Heart right ventricle (tissue), 16 donors: ENCODE results near the gene LRRC71. TPM values are rescaled to one million over a fixed set of nuclear protein-coding genes. Genes with fewer than 3 reads are reported as not detected.
A peak's percentile ranks its signal among the peaks of the same experiment; 100 is the strongest.

ENCODE experiments used
- ATAC-seq, 8 donors: fragments of 200-7000 bp; cut with Tn5 transposase; one replicate each; pipeline ENCODE4 v1.9.1; 2020; ENCODE audit warnings: mild to moderate bottlenecking in 8 of 8, moderate library complexity in 8 of 8, moderate number of reproducible peaks in 1 of 8
- DNase-seq, 2 donors: peaks; one replicate each; pipeline ENCODE4 v3.0.0-alpha.2; 2020
- H3K27ac ChIP-seq, 10 donors: fragments of 200-600 bp; sonication (generic) in 2 of 10; one replicate each; pipeline versions ENCODE4 v1.5.0 to v1.8.0; 2020 to 2022; ENCODE audit warnings: mild to moderate bottlenecking in 3 of 10
- H3K27me3 ChIP-seq, 7 donors: fragments of 200-600 bp; one replicate each; pipeline ENCODE4 v1.8.0; 2021 to 2022; ENCODE audit warnings: mild to moderate bottlenecking in 2 of 7
- H3K36me3 ChIP-seq, 9 donors: fragments of 200-600 bp; sonication (generic) in 1 of 9; one replicate each; pipeline versions ENCODE4 v1.5.0 to v1.8.0; 2020 to 2022; ENCODE audit warnings: mild to moderate bottlenecking in 2 of 9
- H3K4me1 ChIP-seq, 9 donors: fragments of 200-600 bp; sonication (generic) in 1 of 9; one replicate each; pipeline versions ENCODE4 v1.5.0 to v1.8.0; 2020 to 2022; ENCODE audit warnings: mild to moderate bottlenecking in 4 of 9
- H3K4me3 ChIP-seq, 10 donors: fragments of 200-600 bp; sonication (generic) in 2 of 10; one replicate each; pipeline versions ENCODE4 v1.5.0 to v1.8.0; 2020 to 2022; ENCODE audit warnings: mild to moderate bottlenecking in 7 of 10, moderate library complexity in 2 of 10
- H3K9me3 ChIP-seq, 11 donors: fragments of 200-600 bp in 10 of 11; sonication (generic) in 2 of 11; one replicate each; pipeline versions ENCODE4 v1.5.0 to v1.8.0; 2013 to 2022; ENCODE audit warnings: mild to moderate bottlenecking in 2 of 11, control low read depth in 1 of 11, moderate library complexity in 1 of 11
- CTCF ChIP-seq, 9 donors: fragments of 200-600 bp; sonication (generic) in 2 of 9; IDR thresholded peaks; one replicate each; pipeline versions ENCODE4 v1.5.0 to v1.8.0; 2021 to 2022; ENCODE audit warnings: antibody characterized with exemption in 9 of 9, mild to moderate bottlenecking in 5 of 9, moderate library complexity in 1 of 9
- WGBS, 2 donors: extraction: QIAGEN DNeasy Blood & Tissue Kit; methylation state at CpG; one replicate each; pipeline ENCODE4 v1.1.7; 2013; ENCODE audit warnings: inconsistent platforms in 1 of 2; 5-methylcytosine and 5-hydroxymethylcytosine counted together
- intact Hi-C, 10 donors: fragments of 100-400 bp; cut with DNase I; formaldehyde crosslinking; loops; one replicate each; pipeline versions ENCODE4 v1.11.1 to v1.14.2; 2022
- microRNA-seq, 2 donors: library from miRNA; unstranded; fragments of <30 nt; microRNA quantifications; one replicate each; pipeline ENCODE4 v1.2.0, GENCODE V29; 2021
- polyA plus RNA-seq, 2 donors: library from polyadenylated mRNA; stranded (reverse); fragments of 200-250 nt; gene quantifications; one replicate each; pipeline ENCODE4 v1.2.3, GENCODE V29; 2013
- total RNA-seq, 10 donors: library from RNA; stranded (reverse); fragmentation: NEBNext Ultra II Directional in 3 of 10; extraction: Animal tissue kit (Norgen Biotek cat#: 25700) in 3 of 10; gene quantifications; one replicate each; pipeline versions ENCODE4 v1.2.1 to v1.2.4, GENCODE V29; 2021 to 2023
- donor health status: Arrhythmogenic right ventricular cardiomyopathy.
- donor health status: ischemic (EF 13 %, LVEDD 7.1; RV severe dilation, severe dysfunction).
- donor health status: healthy with polysubstance abuse.
- donor health status: DM: no; HTN: yes; CAD: no.
- donor health status: DM: no; HTN: no; CAD: no.
- donor health status: ischemic (EF 25% LVEDD 6.9; RV normal size, moderate dysfunction).
- donor health status: ischemic (EF 25% LVEDD 5.7; RV mildly dilated, moderate dysfunction).
- donor health status: healthy.
- donor health status: DM: yes; HTN: yes; CAD: no.
- donor health status: Ischemic cardiomyopathy.
- donor health status: ischemic (EF 35%, LVEDD 5.7; RV mildly dilated, moderate dysfunction).
- donor health status: nonischemic (EF 11% LVEDD 7.7; RV severe dilation, severe dysfunction).
- donor health status: DM: yes; HTN: yes; CAD: no.
- donor health status: PGD.
- donor health status: ischemic (EF 29% LVEDD 5.4; RV normal size, mild dysfunction).
- donor health status: nonischemic (EF 23%, LVEDD 6.1; RV moderate dilation, normal function).

Gene LRRC71
- total and polyA plus RNA-seq, 12 donors: 0.06 to 0.51 (median 0.35) TPM; not detected in 7

GRCh38 chr1:156973417-156973816, 53.0 kb downstream of the LRRC71 start:
- H3K4me1 ChIP-seq: no peaks in the 10 kb centered on the region
- no peak for DNase-seq
- ATAC-seq: no peak
- no peak for TF ChIP-seq CTCF (IDR thresholded peaks at IDR 0.05)
- no peaks in the 10 kb centered on the region for H3K27me3 ChIP-seq
- no peak overlapping the region for H3K4me3 ChIP-seq
- peaks cover 0 to 100% (median 56%) of the 10 kb centered on the region in 9 donors for H3K36me3 ChIP-seq
- H3K27ac ChIP-seq: no peak overlapping the region
- intact Hi-C loops: loop anchor here in 1 of 10 donors (10.0 kb wide), 1 partner anchor 101 kb away; no protein-coding TSS in a partner anchor
- 92 to 100% methylated on average over 2 of the region's 2 CpGs for WGBS, 2 donors
- no peaks in the 10 kb centered on the region for H3K9me3 ChIP-seq

- no peak for TF ChIP-seq CTCF (IDR thresholded peaks at IDR 0.05)
- DNase-seq: no peak
- Histone ChIP-seq H3K27me3 (no peaks in the 10 kb centered on the region), H3K4me3 (no peak overlapping the region), H3K4me1 (peaks cover 0 to under 1% (median 0%) of the 10 kb centered on the region in 9 donors), H3K9me3 (no peaks in the 10 kb centered on the region), H3K27ac (no peak overlapping the region), H3K36me3 (peaks cover 0 to 100% (median 53%) of the 10 kb centered on the region in 9 donors)
- no peak for ATAC-seq
- 72 to 75% methylated on average over 2 of the region's 2 CpGs for WGBS, 2 donors
- intact Hi-C loops: loop anchor here in 1 of 10 donors (10.0 kb wide), 1 partner anchor 100 kb away; no protein-coding TSS in a partner anchor
Observed at GRCh38 chr1:156975084-156975483, 54.7 kb downstream of the LRRC71 start.

- H3K36me3 ChIP-seq: peaks cover 0 to 96% (median 34%) of the 10 kb centered on the region in 9 donors
Observed at GRCh38 chr1:156980551-156980950, 60.1 kb downstream of the LRRC71 start.

More at GRCh38 chr1:156980551-156980950, 60.1 kb downstream of the LRRC71 start:
- H3K27ac ChIP-seq: no peak overlapping the region
- TF ChIP-seq CTCF (IDR thresholded peaks at IDR 0.05): no peak
- H3K27me3 ChIP-seq: no peaks in the 10 kb centered on the region
- intact Hi-C loops: loop anchor here in 3 of 10 donors (5.0 to 10.0 kb wide), 2 partner anchors 92 to 94 kb away; no protein-coding TSS in a partner anchor
- peaks cover 0 to 13% (median 4%) of the 10 kb centered on the region in 9 donors for H3K4me1 ChIP-seq
- no peak for DNase-seq
- peak in 2 of 8 donors; percentile 55 to 61 for ATAC-seq
- no peak overlapping the region for H3K4me3 ChIP-seq
- no peaks in the 10 kb centered on the region for H3K9me3 ChIP-seq
- WGBS, 2 donors: 13 to 16% methylated on average over 4 of the region's 4 CpGs

Small RNAs within 50 kb of the gene (microRNA-seq; reads per million reads assigned to microRNA genes)
- gene MIR765: 0.60 to 1.0 reads per million in 2 donors

Other genes starting within 250 kb of the LRRC71 start
- gene NES, start 243.2 kb upstream of the LRRC71 start, total RNA-seq: 100 to 1,000 TPM in 9 of 10 donors, 10 to 100 TPM in 1; 84.6 to 389 (median 196) TPM
- 100 to 1,000 TPM in 1 of 2 donors, 10 to 100 TPM in 1; 46.8 to 116 TPM for gene NES, start 243.2 kb upstream of the LRRC71 start, polyA plus RNA-seq
- gene CRABP2, start 215.0 kb upstream of the LRRC71 start, total RNA-seq: 1 to 10 TPM in 4 of 10 donors, under 1 TPM in 5, not detected in 1; 0.25 to 2.7 (median 0.64) TPM
- 1 to 10 TPM; 1.5 to 1.8 TPM for gene CRABP2, start 215.0 kb upstream of the LRRC71 start, polyA plus RNA-seq
- 10 to 100 TPM; 12.8 to 18.8 (median 15.2) TPM for gene METTL25B, start 192.2 kb upstream of the LRRC71 start, total RNA-seq
- gene METTL25B, start 192.2 kb upstream of the LRRC71 start, polyA plus RNA-seq: 10 to 100 TPM; 17.0 to 45.2 TPM
- gene ISG20L2, start 191.9 kb upstream of the LRRC71 start, total RNA-seq: 10 to 100 TPM; 10.5 to 17.5 (median 15.2) TPM
- gene ISG20L2, start 191.9 kb upstream of the LRRC71 start, polyA plus RNA-seq: 10 to 100 TPM in 1 of 2 donors, 1 to 10 TPM in 1; 5.7 to 11.3 TPM
- 100 to 1,000 TPM in 2 of 10 donors, 10 to 100 TPM in 8; 70.3 to 105 (median 86.7) TPM for gene MRPL24, start 179.5 kb upstream of the LRRC71 start, total RNA-seq
- 100 to 1,000 TPM; 157 to 250 TPM for gene MRPL24, start 179.5 kb upstream of the LRRC71 start, polyA plus RNA-seq
- gene HDGF, start 169.0 kb upstream of the LRRC71 start, total RNA-seq: 100 to 1,000 TPM; 135 to 202 (median 148) TPM
- 100 to 1,000 TPM in 1 of 2 donors, 10 to 100 TPM in 1; 69.8 to 126 TPM for gene HDGF, start 169.0 kb upstream of the LRRC71 start, polyA plus RNA-seq
- gene PRCC, start 153.1 kb upstream of the LRRC71 start, total RNA-seq: 10 to 100 TPM; 32.1 to 56.9 (median 44.2) TPM
- 10 to 100 TPM; 40.6 to 53.4 TPM for gene PRCC, start 153.1 kb upstream of the LRRC71 start, polyA plus RNA-seq
- 1 to 10 TPM in 3 of 10 donors, under 1 TPM in 6, not detected in 1; 0.50 to 4.4 (median 0.80) TPM for gene SH2D2A, start 103.8 kb upstream of the LRRC71 start, total RNA-seq
- 1 to 10 TPM in 1 of 2 donors, under 1 TPM in 1; 0.96 to 1.0 TPM for gene SH2D2A, start 103.8 kb upstream of the LRRC71 start, polyA plus RNA-seq
- gene INSRR, start 61.5 kb upstream of the LRRC71 start, total RNA-seq: under 1 TPM; 0.04 to 0.20 (median 0.07) TPM
- gene INSRR, start 61.5 kb upstream of the LRRC71 start, polyA plus RNA-seq: under 1 TPM; 0.01 to 0.80 TPM
- 1 to 10 TPM in 4 of 10 donors, under 1 TPM in 6; 0.15 to 3.7 (median 0.69) TPM for gene NTRK1, start 59.8 kb upstream of the LRRC71 start, total RNA-seq
- 1 to 10 TPM in 1 of 2 donors, under 1 TPM in 1; 0.28 to 1.5 TPM for gene NTRK1, start 59.8 kb upstream of the LRRC71 start, polyA plus RNA-seq
- gene PEAR1, start 26.9 kb upstream of the LRRC71 start, total RNA-seq: 10 to 100 TPM in 2 of 10 donors, 1 to 10 TPM in 8; 3.8 to 12.4 (median 7.1) TPM
- 10 to 100 TPM in 1 of 2 donors, 1 to 10 TPM in 1; 6.2 to 13.7 TPM for gene PEAR1, start 26.9 kb upstream of the LRRC71 start, polyA plus RNA-seq
- 10 to 100 TPM; 23.7 to 34.5 (median 28.4) TPM for gene ARHGEF11, start 125.1 kb downstream of the LRRC71 start, total RNA-seq
- 10 to 100 TPM; 10.4 to 13.0 TPM for gene ARHGEF11, start 125.1 kb downstream of the LRRC71 start, polyA plus RNA-seq
- gene ETV3L, start 179.2 kb downstream of the LRRC71 start, total RNA-seq: not detected
- not detected for gene ETV3L, start 179.2 kb downstream of the LRRC71 start, polyA plus RNA-seq
- gene ETV3, start 217.8 kb downstream of the LRRC71 start, total RNA-seq: 10 to 100 TPM; 15.5 to 27.5 (median 21.4) TPM
- 1 to 10 TPM; 3.7 to 4.2 TPM for gene ETV3, start 217.8 kb downstream of the LRRC71 start, polyA plus RNA-seq